ENCODE results near the gene EXOC4.

The EXOC4 gene

DNA sequence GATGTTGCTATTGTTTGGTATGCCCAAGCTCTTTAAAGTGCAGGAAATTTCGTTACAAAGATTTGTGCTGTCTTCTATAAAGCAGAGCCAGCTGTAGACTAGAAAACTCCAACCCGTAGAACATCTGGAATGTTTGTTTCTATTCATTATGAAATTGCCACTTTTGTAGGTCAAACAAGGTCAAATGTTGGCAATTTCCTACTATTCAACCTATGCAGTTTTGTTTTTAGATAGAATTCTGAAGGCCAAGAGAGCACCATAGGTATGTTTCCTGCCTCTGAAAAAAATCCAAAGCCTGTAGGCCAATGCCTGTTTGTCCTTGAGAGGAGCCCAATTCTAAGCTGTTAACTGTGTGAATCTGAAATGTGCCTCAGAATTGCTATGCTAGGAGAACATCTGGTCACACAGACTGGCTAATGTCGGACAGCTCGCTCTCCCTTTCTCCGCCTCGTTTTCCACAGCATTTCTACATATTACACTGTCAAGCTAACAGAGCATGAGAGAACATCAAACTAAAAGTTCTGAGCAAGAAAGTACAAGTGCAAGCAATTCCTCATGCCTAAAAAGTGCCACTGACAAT lies 607.1 kb downstream of the EXOC4 start:
- Histone ChIP-seq H4K20me1 (ENCODE audit: insufficient read depth, low read length) (no peaks in the 10 kb centered on the region), H3F3A (ENCODE audit: insufficient read depth, low read length) (no peaks in the 10 kb centered on the region)
- TF ChIP-seq, protein P1, sequence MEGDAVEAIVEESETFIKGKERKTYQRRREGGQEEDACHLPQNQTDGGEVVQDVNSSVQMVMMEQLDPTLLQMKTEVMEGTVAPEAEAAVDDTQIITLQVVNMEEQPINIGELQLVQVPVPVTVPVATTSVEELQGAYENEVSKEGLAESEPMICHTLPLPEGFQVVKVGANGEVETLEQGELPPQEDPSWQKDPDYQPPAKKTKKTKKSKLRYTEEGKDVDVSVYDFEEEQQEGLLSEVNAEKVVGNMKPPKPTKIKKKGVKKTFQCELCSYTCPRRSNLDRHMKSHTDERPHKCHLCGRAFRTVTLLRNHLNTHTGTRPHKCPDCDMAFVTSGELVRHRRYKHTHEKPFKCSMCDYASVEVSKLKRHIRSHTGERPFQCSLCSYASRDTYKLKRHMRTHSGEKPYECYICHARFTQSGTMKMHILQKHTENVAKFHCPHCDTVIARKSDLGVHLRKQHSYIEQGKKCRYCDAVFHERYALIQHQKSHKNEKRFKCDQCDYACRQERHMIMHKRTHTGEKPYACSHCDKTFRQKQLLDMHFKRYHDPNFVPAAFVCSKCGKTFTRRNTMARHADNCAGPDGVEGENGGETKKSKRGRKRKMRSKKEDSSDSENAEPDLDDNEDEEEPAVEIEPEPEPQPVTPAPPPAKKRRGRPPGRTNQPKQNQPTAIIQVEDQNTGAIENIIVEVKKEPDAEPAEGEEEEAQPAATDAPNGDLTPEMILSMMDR (IDR thresholded peaks at IDR 0.05; ENCODE audit: low read length): no peak
- no peak for TF ChIP-seq EZH2 (IDR thresholded peaks at IDR 0.05; ENCODE audit: borderline replicate concordance, low read length)

DNA sequence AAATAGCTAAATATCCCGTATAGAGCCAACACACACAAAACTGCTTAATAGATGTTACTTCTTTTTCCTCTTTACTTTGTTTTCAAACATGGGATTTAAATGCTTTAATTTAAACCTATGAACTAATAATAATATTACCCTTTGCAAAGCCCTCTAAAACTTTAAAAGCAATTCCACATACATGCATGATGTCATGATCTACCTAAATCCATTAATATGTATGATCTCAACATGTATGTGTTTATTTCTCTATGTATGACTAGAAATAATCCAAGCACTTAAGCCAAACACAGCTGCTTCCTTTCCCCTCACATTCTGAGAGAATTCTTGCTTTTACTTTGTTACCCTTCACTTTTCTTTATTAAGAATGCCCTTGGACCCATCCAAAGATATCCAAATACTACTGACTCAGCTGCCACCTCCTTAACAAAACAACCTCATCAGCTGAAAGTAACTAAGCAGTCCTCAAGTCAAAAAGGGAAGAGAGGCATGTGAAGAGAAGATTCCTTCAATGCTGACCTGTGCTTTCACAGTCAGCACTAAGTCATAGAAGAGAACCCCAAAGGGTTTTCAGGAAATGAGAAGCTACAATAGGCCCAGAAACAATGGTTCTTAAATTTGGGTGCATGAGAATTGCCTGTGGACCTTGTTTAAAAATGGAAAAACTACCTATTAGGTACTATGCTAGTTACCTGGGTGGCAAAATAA lies 607.9 kb downstream of the EXOC4 start:
- no peaks in the 10 kb centered on the region for H3K79me2 ChIP-seq (ENCODE audit: insufficient read depth, low read length)
- no peaks in the 10 kb centered on the region for H3K9me2 ChIP-seq (ENCODE audit: low read depth, low read length)
- no peaks in the 10 kb centered on the region for H3K9me3 ChIP-seq (ENCODE audit: low read length)
- no peak overlapping the region for H3K9ac ChIP-seq (ENCODE audit: low read length)
- H2AFZ ChIP-seq (ENCODE audit: low read length): no peak overlapping the region
- no peaks in the 10 kb centered on the region for H3K36me3 ChIP-seq (ENCODE audit: insufficient read depth, low read length)
- TF ChIP-seq, protein P1 (IDR thresholded peaks at IDR 0.05; ENCODE audit: low read length): no peak
- no peak for TF ChIP-seq EZH2 (IDR thresholded peaks at IDR 0.05; ENCODE audit: borderline replicate concordance, low read length)
- no peaks in the 10 kb centered on the region for H3K4me1 ChIP-seq (ENCODE audit: insufficient read depth, low read length, severe bottlenecking)
- H3K27ac ChIP-seq (ENCODE audit: low read depth, low read length, poor library complexity, severe bottlenecking): no peak overlapping the region
- no peaks in the 10 kb centered on the region for H4K20me1 ChIP-seq (ENCODE audit: insufficient read depth, low read length)
- H3K4me3 ChIP-seq (ENCODE audit: low read depth, low read length, poor library complexity, severe bottlenecking): no peak overlapping the region
- H3F3A ChIP-seq (ENCODE audit: insufficient read depth, low read length): no peaks in the 10 kb centered on the region
- no peak overlapping the region for H3K4me2 ChIP-seq (ENCODE audit: low read length)
- no peaks in the 10 kb centered on the region for H3K27me3 ChIP-seq (ENCODE audit: insufficient read depth, low read length)

More for the DNA sequence above, 607.1 kb downstream of the EXOC4 start:
- H3K27me3 ChIP-seq (ENCODE audit: insufficient read depth, low read length): no peaks in the 10 kb centered on the region
- H3K9me2 ChIP-seq (ENCODE audit: low read depth, low read length): no peaks in the 10 kb centered on the region
- H3K79me2 ChIP-seq (ENCODE audit: insufficient read depth, low read length): no peaks in the 10 kb centered on the region
- H3K4me2 ChIP-seq (ENCODE audit: low read length): no peak overlapping the region
- H3K4me1 ChIP-seq (ENCODE audit: insufficient read depth, low read length, severe bottlenecking): no peaks in the 10 kb centered on the region
- no peak overlapping the region for H2AFZ ChIP-seq (ENCODE audit: low read length)
- no peaks in the 10 kb centered on the region for H3K36me3 ChIP-seq (ENCODE audit: insufficient read depth, low read length)
- H3K9me3 ChIP-seq (ENCODE audit: low read length): no peaks in the 10 kb centered on the region
- no peak overlapping the region for H3K27ac ChIP-seq (ENCODE audit: low read depth, low read length, poor library complexity, severe bottlenecking)
- no peak overlapping the region for H3K4me3 ChIP-seq (ENCODE audit: low read depth, low read length, poor library complexity, severe bottlenecking)
- no peak overlapping the region for H3K9ac ChIP-seq (ENCODE audit: low read length)

DNA sequence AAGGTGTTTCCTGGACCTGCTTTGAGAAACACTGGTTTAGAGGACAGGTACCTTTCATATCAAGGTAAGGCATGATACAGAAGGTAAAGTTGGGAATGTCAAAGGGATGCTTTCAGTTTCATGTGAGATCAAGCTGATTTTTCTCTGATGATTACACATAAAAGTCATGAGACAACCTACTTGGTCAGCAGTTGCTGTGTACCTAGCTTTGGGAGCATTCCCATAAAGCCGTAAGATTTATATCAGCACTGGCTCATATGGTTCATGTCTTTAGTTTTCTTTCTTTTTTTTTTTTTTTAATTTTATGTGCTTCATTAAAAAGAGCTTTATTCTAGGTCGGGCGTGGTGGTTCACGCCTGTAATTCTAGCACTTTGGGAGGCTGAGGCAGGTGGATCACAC lies 609.0 kb downstream of the EXOC4 start:
- TF ChIP-seq, protein P1 (IDR thresholded peaks at IDR 0.05; ENCODE audit: low read length): no peak
- no peak for TF ChIP-seq EZH2 (IDR thresholded peaks at IDR 0.05; ENCODE audit: borderline replicate concordance, low read length)
- H4K20me1 ChIP-seq (ENCODE audit: insufficient read depth, low read length): no peaks in the 10 kb centered on the region
- H3K9ac ChIP-seq (ENCODE audit: low read length): no peak overlapping the region
- H3K27ac ChIP-seq (ENCODE audit: low read depth, low read length, poor library complexity, severe bottlenecking): no peak overlapping the region
- no peaks in the 10 kb centered on the region for H3F3A ChIP-seq (ENCODE audit: insufficient read depth, low read length)
- no peaks in the 10 kb centered on the region for H3K4me1 ChIP-seq (ENCODE audit: insufficient read depth, low read length, severe bottlenecking)
- no peaks in the 10 kb centered on the region for H3K36me3 ChIP-seq (ENCODE audit: insufficient read depth, low read length)
- no peak overlapping the region for H2AFZ ChIP-seq (ENCODE audit: low read length)
- H3K4me2 ChIP-seq (ENCODE audit: low read length): no peak overlapping the region
- no peak overlapping the region for H3K4me3 ChIP-seq (ENCODE audit: low read depth, low read length, poor library complexity, severe bottlenecking)
- no peaks in the 10 kb centered on the region for H3K9me2 ChIP-seq (ENCODE audit: low read depth, low read length)
- H3K9me3 ChIP-seq (ENCODE audit: low read length): no peaks in the 10 kb centered on the region
- H3K79me2 ChIP-seq (ENCODE audit: insufficient read depth, low read length): no peaks in the 10 kb centered on the region
- H3K27me3 ChIP-seq (ENCODE audit: insufficient read depth, low read length): no peaks in the 10 kb centered on the region

All from OCI-LY1 (cell line).